ENCODE data around the gene EBLN1.
"Not testable (repeated sequence)": the region's sequence is repeated elsewhere in the genome, so short reads cannot be mapped to it uniquely, and the experiment has no call there.

EBLN1 gene

DNA sequence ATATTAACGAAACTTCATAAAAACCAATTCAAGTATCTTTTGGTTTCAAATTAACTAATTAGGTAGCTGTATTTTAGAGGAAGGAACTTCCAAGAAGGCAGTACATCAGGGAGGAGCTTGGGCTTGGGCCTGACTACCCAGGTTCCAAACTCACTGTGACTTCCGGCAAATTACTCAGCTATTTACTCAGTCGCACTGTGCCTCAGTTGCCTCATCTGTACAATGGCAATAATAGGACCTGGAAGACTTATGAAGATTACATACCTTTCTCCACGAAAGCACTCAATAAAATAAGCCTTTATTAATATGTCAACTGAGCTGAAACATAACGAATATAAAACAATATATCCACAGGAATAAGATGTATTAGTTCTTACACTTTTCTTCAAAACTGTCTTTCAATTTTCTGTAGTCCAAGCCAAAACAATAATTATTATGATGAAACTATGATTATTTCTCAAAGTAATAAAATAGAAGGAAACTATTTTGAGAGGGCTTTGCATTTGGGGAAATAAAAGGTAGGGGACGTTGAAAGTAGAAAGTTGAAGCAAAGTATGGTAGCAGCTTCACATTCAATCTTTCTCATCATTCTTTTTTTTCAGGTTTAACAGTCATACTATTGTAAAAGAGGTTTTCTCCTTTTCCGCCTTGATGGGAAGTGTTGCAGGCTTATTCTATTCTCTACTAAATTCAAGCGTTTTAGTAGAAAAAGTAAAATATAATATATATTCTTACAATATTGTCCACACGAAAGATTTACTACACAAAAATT, 10.5 kb upstream of the EBLN1 start:
- no peak for DNase-seq (ENCODE audit: low spot score)

DNA sequence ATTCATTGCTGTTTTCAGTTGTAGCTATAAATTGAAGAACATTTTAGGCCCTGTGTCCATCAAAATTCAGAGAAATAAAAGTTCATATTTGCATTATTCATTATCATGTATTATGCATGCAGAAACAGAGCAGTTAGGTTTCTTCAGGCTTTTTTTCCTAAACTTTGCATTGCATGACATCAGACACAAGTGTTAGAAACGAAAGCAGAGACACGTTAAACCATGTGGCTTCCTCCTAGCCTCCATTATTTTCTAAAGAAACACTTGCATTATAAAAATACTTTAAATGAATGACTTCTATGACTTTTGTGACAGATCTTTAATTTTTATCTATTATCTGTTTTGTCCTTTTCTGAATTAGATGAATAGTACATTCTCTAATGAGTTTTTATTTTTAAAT, 8.8 kb upstream of the EBLN1 start:
- DNase-seq (ENCODE audit: low spot score), result no peak

DNA sequence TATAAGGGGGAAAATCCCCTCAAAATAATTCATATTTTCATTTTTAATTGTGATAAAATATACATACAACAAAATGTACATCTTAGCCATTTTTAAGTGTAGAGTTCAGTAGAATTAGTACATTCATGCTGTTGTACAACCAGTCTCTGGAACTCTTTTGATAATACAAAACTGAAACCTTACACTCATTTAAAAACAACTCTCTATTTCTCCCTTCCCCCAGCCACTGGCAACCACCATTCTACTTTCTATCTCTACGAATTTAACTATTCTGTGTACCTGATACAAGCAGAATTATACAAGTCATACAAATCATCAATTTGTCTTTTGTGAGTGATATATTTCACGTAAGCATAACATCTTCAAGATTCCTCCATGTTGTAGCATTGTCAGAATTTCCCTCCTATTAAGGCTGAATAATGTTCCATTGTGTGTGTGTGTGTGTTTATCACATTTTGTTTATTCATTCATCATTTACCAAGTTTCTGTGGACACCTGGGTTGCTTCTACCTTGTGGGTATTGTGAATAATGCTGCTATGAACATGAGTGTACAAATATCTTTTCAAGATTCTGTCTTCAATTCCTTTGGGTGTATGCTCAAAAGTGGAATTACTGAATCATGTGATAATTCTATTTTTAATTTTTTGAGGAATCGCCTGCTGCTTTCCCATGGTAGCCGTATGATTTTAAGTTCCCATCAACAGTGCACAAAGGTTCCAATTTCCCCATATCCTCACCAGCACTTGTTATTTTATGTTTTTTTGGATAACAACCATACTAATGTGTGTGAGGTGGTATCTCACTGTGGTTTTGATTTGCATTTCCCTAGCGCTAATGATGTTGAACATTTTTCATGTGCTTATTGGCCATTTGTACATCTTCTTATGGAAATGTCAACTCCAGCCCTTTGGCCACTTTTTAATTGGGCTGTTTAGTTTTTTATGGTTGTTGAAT, 4.7 kb upstream of the EBLN1 start:
- no peak for DNase-seq (ENCODE audit: low spot score)

DNA sequence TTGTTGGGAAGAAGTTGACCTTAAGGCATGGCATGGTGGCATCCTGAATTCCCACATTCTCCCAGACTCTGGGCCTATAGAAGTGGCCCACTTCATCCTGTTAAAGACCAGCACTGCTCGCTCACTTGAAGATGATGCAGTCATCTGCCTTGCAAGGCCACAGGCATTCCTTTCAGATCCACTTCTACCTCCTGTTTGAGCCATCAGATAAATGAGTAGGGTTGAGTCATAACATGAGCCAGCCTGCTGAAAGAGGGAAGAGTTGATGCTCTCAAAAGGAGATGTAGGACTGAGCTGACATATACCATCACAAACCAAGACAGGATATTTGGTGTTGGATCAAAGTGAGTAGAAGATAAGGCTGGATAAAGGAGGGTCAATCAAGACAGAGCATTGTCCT, 1.5 kb upstream of the EBLN1 start:
- DNase-seq (ENCODE audit: low spot score), result no peak

DNA sequence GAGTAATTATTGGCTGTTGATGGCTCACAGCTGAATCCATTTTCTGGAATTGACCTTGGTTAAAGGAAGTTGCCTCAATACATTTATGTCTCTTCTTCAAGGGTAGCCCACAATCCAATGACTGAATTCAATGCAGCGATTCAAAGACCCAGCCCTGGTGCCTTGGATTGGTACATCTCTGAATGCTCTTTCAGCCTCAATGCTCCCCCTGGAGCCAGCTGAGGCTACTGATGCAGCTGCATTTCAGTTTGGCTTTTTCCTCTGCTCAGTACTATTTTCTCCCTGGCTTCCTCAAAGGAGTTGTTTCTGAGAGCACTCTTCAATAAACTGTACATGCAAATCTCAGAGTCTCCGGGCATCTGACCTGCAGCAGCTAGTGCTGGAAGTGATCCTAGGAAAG, 633 bp upstream of the EBLN1 start:
- no peak for DNase-seq (ENCODE audit: low spot score)

DNA sequence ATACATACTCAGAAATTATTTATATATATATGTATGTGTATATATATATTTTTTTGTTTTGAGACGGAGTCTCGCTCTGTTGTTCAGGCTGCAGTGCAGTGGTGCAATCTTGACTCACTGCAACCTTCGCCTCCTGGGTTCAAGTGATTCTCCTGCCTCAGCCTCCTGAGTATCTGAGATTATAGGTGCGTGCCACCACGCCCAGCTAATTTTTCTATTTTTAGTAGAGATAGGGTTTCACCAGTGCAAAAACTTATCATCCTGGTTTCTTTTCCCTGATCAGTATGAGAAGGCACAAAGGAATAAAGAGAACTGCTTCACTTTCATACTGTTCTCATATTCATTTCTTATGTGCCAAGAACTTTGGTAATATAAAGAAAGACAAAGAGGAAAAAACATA, 731 bp downstream of the EBLN1 start:
- not testable (repeated sequence) for DNase-seq (ENCODE audit: low spot score)

DNA sequence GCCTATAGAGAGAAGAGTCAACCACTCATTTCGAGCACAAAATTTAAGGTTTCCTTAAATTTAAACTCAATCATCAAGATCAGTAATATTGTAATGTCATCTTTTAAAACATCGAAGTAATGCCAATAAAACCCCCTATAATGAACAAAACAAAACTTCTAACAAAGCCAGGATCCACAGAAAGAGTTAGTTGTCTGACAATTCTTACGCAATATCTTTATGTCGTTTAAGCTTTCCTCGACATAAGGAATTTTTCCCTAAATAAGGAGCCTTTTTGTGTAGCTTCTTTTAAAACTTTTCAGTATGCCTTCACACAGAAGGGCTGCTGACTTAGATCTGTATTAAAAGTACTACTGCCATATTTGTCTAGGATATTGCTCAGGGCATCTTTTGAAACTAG, 7.5 kb downstream of the EBLN1 start:
- DNase-seq (ENCODE audit: low spot score), result no peak

DNA sequence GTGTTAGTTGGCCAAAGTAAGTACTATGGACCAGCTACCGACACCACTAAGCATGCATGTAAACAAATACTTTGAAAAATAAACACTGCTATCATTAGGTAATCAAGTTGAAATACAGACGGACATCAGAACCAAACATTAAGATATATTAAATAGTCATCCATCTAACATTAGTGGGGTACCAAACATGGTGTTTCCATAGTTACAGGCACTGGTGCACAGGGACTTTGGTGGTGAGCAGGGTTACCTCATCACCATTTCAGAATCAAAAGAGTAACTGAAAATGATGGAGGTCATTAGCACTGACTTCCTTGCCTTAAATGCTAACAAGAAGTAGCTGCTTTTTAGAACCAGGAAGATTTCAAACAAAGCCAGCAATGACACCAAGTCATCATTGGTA, 23.9 kb downstream of the EBLN1 start:
- no peak for DNase-seq (ENCODE audit: low spot score)

DNA sequence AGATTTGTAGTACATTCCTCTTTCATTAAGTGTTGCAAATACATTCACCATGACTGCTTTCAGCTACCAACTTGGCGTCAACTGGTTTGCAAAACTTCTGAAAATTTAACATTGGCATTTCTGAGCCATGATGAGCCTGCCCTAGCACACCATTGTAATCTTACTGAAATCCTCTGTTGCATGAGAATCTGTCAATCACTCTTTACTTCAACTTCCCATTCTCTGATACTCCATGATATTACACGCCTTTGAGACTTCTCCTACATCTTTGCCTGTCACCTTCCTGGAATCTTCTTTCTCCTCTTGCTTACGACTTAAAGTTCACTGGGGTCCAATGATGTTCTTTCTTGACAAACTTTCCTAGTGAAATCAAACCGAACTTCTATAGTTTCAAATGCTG, 32.2 kb downstream of the EBLN1 start:
- DNase-seq (ENCODE audit: low spot score), result no peak

DNA sequence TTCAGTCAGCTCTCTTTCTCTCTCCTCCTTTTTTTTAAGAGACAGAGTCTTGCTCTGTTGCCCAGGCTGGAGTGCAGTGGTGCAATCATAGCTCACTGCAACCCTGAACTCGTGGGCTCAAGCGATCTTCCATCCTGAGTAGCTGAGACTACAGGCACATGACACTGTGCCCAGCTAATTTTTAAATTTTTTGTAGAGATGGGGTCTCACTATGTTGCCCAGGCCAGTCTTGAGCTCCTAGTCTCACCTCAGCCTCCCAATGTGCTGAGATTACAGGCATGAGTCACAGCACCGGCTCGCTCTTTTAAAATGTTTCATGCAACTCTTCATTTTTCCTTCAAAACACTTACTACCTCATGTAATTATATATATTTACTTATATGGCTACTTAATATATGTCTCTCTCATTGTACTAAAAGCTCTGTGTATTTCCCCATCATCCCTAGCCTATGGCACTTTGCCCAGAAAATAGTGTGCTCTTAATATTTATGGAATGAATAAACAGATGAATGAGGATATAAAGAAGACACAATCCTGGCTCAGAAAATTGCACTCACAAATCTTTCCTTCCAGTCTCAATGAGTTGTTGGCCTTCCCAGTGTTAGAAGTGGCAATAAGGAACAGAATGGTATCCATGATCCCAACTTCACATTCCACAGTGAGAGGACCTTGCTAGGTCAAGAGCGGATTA, 33.9 kb downstream of the EBLN1 start:
- DNase-seq (ENCODE audit: low spot score), result no peak

DNA sequence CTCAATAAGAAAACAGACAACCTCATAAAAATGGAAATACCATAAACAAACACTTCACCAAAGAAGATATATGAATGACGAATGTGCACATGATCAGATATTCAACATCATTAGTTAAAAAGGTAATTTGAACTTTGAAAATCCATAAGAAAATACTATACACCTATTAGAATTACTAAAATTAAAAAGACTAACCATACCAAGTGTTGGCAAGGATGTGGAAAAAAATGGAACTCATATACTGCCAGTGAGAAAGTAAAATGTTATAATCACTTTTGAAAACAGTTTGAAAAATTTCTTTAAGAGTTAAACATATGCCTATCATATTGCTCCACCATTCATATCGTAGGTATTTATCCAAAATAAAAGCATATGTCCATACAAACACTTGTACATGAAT, 37.1 kb downstream of the EBLN1 start:
- DNase-seq (ENCODE audit: low spot score), result no peak

DNA sequence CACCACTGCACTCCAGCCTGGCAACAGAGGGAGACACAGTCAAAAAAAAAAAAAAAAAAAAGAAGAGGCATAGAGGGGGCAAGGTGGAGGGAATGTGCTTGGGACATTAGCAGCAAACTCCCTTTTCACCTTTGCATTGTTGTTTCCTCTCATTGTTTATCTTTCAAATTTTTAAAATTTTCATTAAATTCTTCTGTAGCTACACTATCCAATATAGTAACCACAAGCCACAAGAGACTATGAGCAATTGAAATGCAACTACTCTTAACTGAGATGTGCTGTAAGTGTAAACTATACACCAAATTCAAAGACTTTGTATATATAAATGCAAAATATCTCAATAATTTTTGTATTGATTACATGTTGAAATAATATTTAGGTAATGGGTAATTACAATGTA, 43.4 kb downstream of the EBLN1 start:
- DNase-seq (ENCODE audit: low spot score), result no peak

DNA sequence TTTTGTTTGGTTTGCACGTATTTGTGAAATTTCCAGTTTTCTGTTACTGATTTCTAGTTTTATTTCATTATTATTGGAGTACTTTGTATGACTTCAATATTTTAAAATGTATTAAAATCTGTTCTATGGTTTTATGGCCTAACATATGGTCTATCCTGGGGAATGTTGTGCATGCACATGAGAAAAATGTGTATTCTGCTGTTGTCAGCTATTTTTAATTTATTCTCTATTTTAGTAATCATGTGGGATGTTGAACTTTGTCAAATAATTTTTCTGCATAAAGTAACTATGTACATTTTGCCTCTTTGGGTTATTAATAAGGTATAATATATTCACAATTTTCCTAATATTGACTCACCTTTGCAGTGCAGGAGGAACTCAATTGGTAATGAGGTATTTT, 46.7 kb downstream of the EBLN1 start:
- no peak for DNase-seq (ENCODE audit: low spot score)

DNA sequence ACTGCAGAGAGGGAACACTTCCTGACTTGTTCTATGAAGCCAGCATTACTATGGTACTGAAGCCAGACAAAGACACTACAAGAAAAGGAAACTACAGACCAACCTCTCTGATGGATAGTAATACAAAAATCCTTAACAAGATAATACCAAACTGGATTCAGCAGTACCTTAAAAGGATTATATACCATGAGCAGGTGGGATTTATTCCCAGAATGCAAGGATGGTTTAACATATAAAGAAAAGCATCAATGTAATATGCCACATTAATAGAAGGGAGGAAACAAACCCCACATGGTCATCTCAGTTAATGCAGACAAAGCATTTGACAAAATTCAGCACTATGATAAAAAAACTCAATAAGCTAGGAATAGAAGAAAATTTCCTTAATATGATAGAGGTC, 47.2 kb downstream of the EBLN1 start:
- no peak for DNase-seq (ENCODE audit: low spot score)

DNA sequence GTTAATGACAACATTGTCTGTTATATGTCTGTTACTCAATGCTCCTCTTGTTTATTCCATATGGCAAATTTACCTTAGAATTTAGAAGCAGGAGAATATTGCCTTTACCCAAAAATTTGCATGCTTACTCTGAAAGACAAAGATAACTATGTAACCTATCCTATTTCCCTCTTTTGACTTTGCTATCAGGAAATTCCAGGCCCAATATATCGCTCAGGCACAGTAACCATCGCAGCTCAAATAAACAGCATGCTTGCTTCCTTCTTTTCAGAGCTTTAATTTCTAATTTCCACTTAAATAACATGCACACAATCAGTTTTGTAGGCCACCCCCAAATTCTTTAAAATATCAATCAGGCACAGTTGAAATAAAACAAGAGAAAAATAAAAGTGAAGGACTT, 57.8 kb downstream of the EBLN1 start:
- no peak for DNase-seq (ENCODE audit: low spot score)

DNA sequence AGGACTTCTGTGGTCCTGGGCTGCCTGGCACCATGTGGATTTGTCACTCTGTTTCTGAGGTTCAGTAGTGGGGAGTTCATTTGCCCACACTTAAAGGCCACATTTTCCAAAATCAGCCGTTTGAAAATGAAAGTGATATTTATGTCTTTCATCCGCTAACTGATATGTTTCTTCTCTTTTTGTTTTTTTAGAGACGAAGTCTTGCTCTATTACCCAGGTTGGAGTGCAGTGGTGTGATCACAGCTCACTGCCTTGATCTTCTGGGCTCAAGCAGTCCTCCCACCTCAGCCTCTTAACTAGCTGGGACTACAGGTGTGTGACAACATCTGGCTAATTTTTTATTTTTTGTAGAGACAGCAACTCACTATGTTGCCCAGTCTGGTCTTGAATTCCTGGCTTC, 58.6 kb downstream of the EBLN1 start:
- no peak for DNase-seq (ENCODE audit: low spot score)
